Caki2 (cell line): ENCODE measurements around the gene LRP8. TPM values are rescaled to one million over a fixed set of nuclear protein-coding genes. Genes with fewer than 3 reads are reported as not detected.
A peak's percentile ranks its signal among the peaks of the same experiment; 100 is the strongest.

Source experiments
- DNase-seq: peaks from one replicate; pipeline ENCODE4 v3.0.0-alpha.2; 2015; ENCODE audit warnings: low read depth
- in situ Hi-C: cut with HindIII; loops from 2 replicates; pipeline ENCODE4 v1.10.0; 2016; ENCODE audit warnings: low sequenced_read_pairs, low pct_unique_long_range_greater_than_20kb, mixed read lengths
- total RNA-seq: library from RNA; depleted of rRNA; stranded (reverse); fragments of >200 nt; shearing (Covaris generic); gene quantifications from 2 replicates; pipeline ENCODE4 v1.2.3, GENCODE V29; 2014; ENCODE audit warnings: low replicate concordance

LRP8 gene
- total RNA-seq, 1 experiment from 2014 or later: 23.9 TPM

DNA sequence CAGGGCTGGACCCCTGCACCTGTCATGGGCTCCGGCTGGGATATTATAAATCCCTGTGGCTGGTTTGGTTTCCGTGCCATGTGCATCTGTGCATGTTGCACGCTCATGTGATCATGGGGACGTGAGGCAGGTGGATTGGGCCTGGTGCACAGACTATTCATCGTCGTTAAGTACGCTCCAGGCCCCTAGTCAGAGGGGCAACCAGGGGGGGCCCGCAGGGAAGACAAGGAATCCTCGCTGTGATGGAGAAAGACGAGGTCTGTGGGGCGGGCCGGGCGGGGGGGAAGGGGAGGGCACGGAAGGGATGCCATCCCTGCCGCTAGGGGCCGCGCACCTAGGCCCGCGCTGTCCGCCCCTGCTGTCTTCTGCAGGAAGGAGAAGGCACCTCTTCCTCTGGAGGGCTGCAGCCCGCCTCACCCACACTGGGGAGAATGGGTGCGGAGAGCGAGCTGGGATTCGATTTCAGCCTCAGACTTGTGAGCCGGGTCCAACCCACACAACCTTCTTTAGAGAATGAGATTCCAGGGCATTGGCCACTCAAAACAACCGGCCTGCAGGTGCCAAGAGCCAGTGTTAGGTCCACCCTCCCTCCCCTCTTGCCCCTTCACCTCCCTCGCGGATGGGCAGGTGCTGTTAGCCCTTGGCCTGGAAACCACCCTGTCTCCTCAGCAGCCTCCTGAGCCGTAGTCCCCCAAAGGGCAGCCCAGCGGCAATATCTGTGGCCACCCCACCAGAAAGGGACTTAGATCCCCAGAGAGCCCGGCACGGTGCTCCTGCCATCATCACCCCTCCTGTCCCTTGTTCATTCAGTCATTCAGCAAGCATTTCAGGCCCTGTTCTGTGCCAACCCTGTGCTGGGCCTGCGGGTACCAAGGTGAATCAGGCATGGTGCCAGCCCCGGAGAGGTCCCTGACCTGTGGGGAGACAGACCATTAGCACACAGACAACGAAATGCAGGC lies 950 bp upstream of the LRP8 start:
- DNase-seq: no peak
- in situ Hi-C loops: no loop called here

DNA sequence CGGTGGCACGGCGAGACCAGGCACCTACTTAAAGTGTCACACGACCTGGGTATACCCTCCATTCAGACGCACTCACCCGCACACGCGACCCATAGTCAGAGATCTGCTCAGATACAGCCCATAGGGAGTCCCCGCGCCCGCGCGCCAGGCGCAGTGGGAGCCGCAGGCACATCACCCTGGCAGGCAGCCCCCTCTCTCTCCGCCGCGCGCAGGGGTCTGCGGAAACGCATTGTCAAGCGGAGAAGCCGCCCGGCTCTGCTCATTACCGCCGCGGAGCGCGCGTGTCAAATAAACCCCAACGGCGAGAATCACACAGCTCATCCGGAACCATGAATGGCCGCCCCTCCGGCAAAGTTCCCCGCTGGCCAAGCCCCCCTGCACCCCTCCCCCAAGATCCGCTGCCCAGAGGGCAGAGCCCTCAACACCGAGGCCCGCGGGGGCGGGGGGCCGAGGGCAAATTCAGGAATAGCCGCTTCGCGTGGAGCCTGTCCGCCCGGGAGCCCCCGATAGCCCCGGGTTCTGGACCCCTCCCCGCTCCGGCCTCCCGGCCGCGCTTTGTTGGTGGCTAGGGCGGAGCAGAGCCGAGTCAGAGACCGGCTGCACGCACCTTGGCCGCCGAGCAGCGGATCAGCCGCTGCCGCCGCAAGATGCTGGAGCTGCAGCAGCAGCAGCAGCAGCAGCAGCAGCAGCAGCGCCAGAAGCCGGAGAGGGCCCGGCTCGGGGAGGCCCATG lies 522 bp downstream of the LRP8 start:
- peak; percentile 58 for DNase-seq
- in situ Hi-C loops: no loop called here

DNA sequence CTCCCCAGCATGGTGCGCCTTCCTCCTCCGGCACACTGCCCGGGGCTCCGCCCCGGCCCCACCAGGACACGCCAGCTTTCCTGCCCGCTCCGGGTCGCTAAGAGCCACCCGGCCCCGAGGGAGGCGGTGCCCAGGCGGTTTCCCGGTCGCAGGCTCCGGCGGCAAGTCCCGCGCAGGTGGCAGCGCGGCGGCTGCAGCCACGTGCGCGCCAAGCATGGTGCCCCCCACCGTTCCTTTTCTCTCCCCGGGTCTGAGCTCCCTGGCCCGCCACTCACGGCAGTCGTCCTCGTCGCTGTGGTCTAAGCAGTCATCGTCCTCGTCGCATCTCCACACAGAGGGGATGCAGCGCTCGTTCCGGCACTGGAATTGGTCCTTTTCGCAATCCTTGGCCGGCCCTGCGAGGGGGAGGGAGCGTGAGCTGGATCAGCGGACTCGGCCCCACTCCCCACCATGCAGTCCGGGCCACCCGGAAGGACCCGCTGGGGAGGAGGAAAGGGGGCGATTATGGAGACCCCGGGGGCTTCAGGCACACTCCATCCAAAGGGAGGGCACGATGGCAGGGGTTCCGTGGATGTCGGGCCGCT lies 1.2 kb downstream of the LRP8 start:
- peak; percentile 62 for DNase-seq
- in situ Hi-C loops: no loop called here

DNA sequence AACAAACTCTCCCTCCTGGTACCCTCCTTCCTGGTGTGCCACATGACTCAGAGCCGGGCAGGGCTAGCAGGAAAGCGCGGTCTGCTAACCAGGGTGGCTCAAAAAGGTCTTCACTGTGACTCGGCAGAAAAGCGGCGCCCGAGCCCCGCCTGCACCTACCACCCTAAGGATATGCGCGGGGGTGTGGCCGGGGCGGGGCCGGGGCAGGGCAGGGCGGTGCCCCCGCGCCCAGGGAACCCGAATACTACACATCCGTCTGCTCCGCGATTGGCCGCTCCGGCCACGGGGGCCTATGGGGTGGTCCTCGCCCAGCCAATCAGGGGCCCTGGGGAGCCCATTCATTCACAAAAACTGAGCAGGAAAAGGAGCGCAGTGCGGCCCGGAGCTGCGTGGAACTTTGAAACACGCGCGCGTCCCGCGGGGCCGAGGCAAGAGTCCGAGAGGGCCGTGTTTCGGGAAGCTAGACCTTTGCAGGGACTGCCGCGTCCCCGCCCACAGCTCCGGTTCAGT lies 1.7 kb downstream of the LRP8 start:
- DNase-seq: peak; percentile 97
- in situ Hi-C loops: no loop called here

DNA sequence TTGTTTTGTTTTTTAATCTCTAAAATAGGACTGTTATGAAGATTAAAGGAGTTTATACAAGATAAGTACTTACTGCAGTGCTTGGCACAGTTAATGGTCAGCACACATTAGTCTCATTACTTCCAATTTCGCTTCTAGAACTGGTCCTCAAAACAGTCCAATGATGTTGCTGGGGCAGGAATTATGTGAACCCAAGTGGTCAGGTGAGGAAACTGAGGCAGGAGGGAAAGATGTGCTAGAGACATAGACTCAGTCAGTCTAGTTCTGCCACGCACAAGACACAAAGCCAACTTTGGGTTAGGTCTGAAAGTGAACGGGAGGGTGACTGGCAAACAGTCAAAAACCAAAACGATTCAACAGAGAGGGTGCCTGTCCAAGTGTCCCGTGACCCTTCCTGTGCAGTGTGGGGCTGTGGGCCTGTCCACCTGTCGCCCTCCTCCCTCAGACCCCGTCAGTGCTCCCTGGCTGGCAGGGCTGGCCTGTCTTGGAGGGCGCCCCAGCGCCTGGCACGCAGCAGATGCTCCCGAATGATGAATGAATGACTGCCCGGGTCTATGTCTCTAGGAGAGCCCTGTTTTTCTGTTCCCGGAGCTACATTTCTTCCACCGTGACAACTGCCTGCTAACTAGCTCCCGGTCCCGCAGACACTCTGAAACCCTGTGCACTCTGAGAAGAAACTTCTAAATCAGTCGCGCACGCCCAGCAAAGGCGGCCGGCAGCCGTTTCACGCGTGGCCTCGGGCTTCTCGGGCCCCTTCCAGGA lies 2.4 kb downstream of the LRP8 start:
- no peak for DNase-seq
- in situ Hi-C loops: no loop called here

DNA sequence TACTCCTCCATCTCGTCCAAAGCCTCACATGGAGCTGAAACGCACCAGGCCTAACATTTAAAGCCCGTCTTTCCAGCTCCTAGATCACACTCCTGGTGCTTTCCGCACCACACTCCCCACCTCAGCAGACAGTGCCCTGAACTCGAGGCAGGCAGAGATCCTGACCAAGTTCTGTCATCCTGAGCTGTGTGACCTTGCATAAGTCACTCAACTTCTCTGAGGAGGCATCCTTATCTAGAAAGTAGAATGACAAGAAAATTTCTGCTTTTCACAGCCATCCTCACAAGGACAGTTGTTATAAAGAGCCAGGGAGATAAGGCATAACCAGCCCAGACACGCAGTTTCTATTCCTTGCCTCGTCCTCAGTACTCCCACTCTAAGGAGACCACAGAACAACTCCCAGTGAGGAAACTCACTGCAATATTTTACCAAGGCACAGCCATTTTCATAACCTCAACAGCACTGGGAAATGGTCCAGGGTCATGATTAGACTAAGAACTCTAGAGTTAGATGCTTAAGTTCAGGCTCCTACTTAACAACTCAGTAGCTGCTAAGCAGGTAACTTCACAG lies 3.1 kb downstream of the LRP8 start:
- in situ Hi-C loops: no loop called here
- DNase-seq: no peak

DNA sequence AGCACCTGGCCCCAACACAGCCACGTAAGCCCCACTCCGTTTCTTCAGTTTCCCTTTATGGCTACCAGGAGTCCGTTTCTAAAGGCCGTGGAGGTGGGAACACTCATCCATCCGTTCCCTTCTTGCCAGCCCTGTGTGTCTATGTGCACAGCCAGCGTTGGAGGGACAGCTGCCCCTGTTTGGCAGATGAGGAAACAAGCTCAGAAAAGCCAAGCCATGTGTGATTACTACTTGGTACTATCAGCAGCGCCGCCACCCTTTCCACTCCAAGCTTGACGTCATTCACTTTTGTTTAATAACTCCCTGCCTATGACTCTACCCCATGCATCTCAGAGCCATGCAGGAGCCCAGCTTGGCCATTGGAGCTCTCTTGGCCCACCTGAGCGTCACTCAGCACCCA lies 3.5 kb downstream of the LRP8 start:
- in situ Hi-C loops: no loop called here
- no peak for DNase-seq

DNA sequence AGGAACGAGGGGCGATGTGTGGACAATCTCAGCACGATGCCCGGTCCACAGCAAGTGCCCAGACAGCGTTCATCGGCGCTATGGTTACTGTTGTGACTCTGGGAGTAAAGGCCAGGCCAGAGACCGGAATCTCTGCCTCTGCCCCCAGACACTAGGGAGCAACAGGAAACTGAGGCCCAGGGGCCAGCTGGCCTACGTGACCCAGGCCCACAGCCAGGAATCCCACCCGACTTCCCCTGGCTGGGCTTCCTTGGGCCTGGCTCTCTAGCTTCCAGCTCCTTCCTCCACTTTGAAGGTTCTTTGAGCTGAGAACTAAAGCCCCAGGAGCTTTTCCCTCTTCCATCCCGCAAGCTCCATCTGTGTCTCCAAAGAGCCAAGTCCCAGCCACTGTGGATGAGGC lies 4.6 kb downstream of the LRP8 start:
- DNase-seq: no peak
- in situ Hi-C loops: no loop called here

DNA sequence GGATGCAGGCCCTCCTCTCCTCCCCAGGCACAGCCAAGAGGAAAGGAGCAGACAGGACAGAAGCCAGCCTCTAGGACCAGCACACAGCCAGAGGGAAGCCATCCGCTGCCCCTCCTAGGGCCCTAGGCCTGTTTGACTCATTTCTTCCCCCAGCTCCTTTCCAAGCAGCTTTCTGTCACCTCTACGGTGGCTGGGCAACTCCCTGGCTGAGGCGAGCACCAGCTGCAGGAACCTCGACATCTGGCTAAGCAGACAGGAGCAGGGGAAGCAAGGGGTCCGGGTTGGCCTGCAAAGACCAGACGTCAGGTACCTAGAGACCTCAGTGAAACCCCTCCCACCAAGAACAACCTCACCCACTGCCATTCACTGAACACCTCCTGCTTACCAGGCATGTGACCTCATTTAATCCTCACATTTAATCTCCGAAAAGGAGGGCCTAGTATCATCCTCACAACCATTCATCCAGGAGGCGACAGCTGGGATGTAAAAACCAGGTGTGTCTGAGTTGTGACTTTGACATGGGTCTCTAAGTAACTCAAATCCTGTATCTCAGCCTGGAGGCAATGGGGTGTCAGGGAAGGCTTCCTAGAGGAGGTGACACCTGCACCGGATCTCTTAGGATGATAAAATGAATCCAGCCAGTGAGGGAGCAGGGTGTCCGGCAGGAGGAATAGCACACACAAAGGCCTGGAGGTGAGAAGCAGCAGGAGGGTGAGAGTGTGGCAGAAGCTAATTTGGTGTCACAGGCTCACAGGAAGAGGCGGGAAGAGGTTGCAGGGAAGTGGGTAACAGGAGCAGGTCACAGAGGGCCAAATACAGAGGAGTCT lies 5.9 kb downstream of the LRP8 start:
- in situ Hi-C loops: no loop called here
- DNase-seq: no peak

DNA sequence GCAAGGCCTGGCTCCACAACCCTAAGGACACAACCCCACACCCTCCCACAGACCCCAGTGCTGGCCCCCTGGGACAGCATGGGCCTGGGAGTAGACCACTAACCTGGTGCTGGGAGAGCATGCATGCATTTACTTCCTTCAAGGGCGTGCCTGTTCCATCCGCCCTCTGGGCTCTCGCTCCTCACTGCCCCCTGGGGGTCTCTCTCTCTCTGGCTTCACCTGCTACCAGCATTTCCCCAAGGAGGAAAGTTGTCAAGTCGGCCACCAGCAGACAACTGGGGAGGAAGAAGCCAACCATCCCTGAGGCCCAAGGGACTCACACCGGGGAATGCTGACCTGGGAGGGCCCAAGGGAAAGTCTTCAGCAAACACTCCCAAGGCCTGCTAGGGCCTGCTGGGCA lies 6.5 kb downstream of the LRP8 start:
- DNase-seq: peak; percentile 4

DNA sequence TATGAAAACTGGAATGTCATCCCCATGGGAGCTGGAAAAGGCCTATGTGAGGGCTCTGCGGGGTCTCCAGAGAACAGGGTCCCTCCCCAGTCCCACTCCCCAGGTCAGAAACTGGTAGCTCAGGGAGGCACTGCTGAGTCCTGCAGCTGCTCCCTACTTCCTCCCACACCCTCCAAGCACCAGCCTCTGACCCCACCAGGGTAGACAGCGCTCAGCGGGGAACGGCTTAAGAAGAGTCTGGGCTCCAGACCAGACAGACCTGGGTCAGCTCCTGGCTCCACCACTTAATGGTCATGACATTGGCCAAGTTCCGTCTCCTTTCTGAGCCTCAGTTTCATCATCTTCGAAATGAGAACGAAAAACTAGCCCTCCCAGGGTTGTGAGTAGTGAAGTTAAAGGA lies 7.2 kb downstream of the LRP8 start:
- in situ Hi-C loops: no loop called here

More for the DNA sequence above, 6.5 kb downstream of the LRP8 start:
- in situ Hi-C loops: no loop called here

DNA sequence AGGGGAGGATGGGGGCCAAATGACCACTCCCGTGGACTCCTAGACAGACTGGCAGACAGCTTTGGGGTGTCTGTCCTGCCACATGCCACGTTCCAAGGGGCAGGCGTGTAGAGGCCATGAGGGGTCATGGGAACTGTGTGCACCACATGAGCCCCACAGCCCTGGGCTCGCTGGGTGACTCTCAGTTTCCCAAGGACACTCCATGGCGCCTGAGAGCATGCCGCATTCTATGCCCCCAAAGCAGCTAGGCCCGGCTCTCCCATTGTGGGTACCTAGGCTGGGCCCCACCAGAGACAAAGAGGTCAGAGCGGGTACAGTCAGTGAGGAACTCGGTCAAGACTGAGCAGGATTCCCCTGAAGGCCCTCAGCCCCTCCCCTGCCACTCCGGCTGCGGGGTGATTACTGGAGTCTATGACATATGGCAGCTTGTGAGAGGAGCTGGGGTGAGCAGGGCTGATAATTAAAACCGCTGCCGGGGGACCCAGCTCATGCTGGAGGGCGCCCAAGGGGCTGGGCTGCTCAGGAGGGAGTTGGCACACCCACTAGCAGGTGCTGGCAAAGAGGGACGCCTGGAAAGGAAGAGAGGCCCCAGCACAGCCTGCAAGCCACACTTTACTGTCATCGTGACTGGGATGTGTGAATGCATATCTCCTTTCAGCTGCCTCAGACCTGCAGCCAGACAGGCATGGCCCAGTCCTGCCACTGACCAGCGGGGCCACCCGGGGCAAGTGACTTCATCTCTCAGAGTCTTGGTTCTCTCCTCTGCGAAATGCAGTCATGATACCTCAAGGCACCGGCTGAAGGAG lies 8.4 kb downstream of the LRP8 start:
- in situ Hi-C loops: no loop called here
- DNase-seq: no peak

More for the DNA sequence above, 7.2 kb downstream of the LRP8 start:
- no peak for DNase-seq

DNA sequence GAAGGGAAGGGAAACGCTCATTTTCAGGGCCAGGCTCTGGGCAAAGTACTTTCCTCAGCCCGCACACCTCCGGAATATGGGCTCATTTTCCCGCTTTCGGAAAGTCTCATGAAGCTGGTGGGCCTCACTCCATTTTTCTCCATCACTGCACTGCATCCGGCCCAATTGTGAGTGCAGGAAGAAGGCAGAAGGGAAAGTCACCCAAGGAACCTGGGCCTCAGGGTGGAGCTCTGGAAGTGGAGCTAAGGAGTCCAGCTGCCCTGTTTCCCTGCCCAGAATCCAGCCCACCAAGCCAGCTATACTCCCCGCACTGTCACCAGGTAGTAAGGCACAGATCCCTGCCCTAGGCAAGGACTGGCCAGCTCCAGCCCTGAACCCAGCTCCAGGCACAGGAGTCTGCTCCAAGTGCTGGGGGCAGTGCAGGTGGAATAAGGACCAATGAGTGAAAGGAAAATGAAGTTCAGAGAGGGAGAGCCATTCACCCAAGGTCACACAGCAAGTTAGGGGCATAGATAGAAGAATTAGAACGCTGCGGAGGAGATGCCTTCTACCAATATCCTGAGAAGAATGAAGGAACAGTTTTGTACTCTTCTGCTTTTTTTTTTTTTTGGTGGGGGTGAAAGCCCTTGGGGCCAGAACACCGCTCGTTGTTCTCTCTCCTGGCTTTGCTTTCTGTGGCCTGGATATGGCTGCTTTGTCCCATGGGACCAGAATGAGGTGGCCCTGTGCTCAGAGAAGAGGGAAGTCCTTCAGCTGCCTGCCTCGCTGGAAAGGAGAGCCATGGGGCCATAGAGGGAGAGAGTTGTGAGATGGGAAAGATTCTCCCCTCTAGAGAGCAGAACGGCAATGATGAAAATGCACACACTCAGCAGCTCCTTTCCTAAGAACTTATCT lies 10.0 kb downstream of the LRP8 start:
- in situ Hi-C loops: no loop called here
- DNase-seq: no peak

DNA sequence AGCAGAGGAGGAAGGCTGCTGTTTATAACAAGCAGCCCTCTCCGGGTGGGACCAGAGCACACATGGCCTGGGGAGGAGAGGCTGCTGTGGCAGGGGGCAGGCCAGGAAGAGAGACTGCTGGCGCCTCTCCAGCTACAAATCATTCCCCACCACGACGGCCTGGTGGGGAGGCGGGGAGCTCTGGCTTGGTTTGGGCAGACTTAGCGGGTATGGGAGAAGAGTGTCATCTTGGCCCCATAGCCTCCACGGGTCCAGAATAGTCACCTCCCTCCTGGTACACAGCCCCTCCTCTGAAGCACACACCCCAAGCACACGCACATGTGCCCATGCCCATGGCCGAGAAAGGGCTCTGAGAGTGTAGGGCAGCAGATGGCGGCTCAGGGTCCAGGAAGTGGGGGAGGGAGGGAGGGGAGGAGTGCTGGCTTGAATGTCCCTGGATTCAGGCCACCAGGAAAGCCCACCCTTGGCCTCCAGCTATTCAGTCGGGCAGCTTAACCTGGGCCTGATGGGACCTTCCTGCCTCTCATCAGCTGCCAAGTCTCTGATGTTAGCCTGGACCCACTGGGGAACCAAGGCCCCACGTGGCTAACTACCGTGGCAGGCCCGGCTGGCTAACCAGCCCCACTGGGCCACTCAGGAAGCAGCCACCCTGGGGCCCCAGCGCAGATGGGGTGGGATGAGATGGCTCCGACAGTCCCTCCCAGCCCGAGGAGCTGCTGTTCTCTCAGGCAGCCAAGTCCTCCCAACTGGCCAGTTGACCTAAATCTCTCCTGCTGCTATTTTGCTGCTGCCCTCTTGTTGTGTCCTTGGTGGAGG lies 10.9 kb downstream of the LRP8 start:
- in situ Hi-C loops: no loop called here
- no peak for DNase-seq

DNA sequence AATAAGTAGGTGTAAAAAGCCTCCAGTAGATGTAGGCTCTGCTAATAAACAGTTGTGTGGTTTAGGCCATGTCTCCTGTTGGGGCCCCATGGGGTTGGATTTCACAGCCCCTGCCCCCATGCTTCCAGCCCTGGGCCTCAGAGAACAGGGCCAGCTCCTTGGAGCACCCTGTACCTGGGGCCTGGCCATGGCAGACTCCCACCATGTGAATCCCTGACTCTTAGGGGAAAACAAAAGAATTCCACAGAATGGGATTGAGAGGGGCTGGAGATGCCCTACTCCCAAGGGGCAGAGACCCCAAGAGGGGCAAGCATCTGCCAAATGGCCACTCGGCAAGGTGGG lies 11.5 kb downstream of the LRP8 start:
- in situ Hi-C loops: no loop called here

More for the DNA sequence above, 11.5 kb downstream of the LRP8 start:
- no peak for DNase-seq
